Measurements from ENCODE around the gene NPAS4.

DNA sequence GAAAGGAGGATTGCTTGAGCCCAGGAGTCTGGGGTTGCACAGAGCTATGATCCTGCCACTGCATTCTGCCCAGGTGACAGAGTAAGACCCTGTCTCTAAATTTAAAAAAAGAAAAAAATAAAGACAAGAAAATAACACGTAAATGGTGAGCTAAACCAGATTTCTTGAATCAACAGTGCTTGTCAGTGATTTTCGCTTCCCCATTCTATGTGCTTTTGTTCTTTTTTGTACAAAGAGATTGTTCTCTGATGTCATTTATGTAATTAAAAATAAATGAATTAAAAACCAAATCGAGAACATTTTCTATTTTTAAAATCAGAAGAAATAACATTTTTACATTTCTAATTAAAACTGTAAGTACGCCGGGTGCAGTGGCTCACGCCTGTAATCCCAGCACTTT, 29.5 kb upstream of the NPAS4 start:
- no peak for TF ChIP-seq EP300 (IDR thresholded peaks at IDR 0.05)
- TF ChIP-seq, protein P1, sequence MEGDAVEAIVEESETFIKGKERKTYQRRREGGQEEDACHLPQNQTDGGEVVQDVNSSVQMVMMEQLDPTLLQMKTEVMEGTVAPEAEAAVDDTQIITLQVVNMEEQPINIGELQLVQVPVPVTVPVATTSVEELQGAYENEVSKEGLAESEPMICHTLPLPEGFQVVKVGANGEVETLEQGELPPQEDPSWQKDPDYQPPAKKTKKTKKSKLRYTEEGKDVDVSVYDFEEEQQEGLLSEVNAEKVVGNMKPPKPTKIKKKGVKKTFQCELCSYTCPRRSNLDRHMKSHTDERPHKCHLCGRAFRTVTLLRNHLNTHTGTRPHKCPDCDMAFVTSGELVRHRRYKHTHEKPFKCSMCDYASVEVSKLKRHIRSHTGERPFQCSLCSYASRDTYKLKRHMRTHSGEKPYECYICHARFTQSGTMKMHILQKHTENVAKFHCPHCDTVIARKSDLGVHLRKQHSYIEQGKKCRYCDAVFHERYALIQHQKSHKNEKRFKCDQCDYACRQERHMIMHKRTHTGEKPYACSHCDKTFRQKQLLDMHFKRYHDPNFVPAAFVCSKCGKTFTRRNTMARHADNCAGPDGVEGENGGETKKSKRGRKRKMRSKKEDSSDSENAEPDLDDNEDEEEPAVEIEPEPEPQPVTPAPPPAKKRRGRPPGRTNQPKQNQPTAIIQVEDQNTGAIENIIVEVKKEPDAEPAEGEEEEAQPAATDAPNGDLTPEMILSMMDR (IDR thresholded peaks at IDR 0.05), result no peak

Data from gastroesophageal sphincter (tissue), 3 donors.